K562 (cell line): ENCODE measurements around the gene PVALEF.

Experiments
- CHCHD3 ChIP-seq: fragments of 250-450 bp; sonication (Bioruptor Pico); IDR thresholded peaks from 2 replicates; pipeline ENCODE4 v2.1.2; 2022; ENCODE audit warnings: mild to moderate bottlenecking
- EZH2 ChIP-seq: IDR thresholded peaks from 2 replicates; pipeline ENCODE4 v1.6.1; 2012; ENCODE audit warnings: low read depth, mild to moderate bottlenecking, inconsistent platforms, low read length, borderline replicate concordance
- GTF2B ChIP-seq: IDR thresholded peaks from 2 replicates; pipeline ENCODE4 v1.6.1; 2011; ENCODE audit not compliant: insufficient read length; ENCODE audit errors: extremely low read depth
- IRF2 ChIP-seq: sonication (generic); formaldehyde crosslinking; IDR thresholded peaks from 2 replicates; pipeline ENCODE4 v1.8.1; 2022; ENCODE audit warnings: mild to moderate bottlenecking, missing genetic modification reagents
- MXI1 ChIP-seq: IDR thresholded peaks from 2 replicates; pipeline ENCODE4 v1.6.1; 2011; ENCODE audit warnings: low read depth, mild to moderate bottlenecking, improper control_type of control experiment, low read length
- ZKSCAN3 ChIP-seq: fragments of 250-450 bp; sonication (Bioruptor Pico); IDR thresholded peaks from 2 replicates; pipeline ENCODE4 v1.4.0; 2020

GRCh38 chr17:81223762-81224130 is 58.4 kb downstream of the PVALEF start:
- TF ChIP-seq EZH2 (no peak), ZKSCAN3 (CRISPR knock-in tag) (no peak), IRF2 (CRISPR knock-in tag) (no peak), CHCHD3 (CRISPR knock-in tag) (no peak), GTF2B (no peak), MXI1 (no peak)
